IPS-NIHi7 (cell line): ENCODE data around the gene TDRKH.

Experiments used
- DNase-seq: peaks from one replicate; pipeline ENCODE4 v3.0.0; 2012; ENCODE audit warnings: mixed read lengths; ENCODE audit errors: extremely low spot score

Gene TDRKH

DNA sequence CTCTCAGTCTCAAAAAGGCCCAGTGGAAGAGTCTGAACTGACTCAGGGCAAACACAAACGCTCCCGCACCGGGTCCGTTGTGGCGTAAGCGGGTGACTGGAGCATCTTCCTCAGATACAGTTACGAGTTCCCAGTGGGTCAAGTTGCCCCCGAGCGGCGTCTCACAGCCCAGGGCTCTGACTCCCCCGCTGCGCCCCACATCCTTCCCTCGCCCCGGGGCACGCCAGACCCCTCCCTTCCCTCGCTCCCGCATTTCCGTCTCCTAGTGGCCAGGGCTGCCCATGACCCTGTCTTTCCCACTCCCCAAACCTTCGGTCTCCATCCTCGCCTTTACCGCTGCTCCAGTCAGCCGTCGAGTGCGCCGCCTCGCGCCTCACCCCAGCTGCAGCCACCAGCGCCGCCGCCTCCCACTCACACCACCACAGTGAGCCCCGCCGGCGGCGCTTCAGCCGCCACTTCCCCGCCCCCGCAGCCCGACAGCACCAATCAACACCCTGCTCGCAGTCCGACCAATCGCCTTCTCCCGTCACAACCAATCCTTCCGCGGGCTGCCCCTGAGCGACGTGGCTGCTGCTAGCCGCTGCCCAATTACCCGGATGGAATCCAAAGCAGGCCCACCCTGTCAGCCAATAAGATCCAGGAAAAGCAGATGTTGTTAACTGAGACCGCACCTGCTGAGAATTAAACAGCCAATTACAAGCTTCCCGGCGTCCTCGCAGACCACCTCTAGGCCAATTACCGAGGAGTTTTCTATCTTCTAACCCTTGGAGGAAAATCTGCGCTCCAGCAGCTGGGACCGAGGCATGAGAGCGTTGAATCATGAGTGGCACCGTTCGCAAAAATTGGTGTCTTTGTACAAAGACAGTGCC lies at the start of gene TDRKH:
TSS of gene TDRKH (minus strand) at position 430 of the 869 bp plus-strand sequence. CDS start 7,478 bp downstream, outside the sequence.
- peak; percentile 100 for DNase-seq

GRCh38 chr1:151839457-151840403 lies 49.4 kb upstream of the TDRKH start, which contains the start of gene C2CD4D:
Gene C2CD4D (minus strand): TSS chr1:151839820. CDS start chr1:151838989, 831 bp downstream.
- DNase-seq, result peak; percentile 83

- no peak for DNase-seq
Observed at GRCh38 chr1:151839082-151839412, 48.7 kb upstream of the TDRKH start.

DNA sequence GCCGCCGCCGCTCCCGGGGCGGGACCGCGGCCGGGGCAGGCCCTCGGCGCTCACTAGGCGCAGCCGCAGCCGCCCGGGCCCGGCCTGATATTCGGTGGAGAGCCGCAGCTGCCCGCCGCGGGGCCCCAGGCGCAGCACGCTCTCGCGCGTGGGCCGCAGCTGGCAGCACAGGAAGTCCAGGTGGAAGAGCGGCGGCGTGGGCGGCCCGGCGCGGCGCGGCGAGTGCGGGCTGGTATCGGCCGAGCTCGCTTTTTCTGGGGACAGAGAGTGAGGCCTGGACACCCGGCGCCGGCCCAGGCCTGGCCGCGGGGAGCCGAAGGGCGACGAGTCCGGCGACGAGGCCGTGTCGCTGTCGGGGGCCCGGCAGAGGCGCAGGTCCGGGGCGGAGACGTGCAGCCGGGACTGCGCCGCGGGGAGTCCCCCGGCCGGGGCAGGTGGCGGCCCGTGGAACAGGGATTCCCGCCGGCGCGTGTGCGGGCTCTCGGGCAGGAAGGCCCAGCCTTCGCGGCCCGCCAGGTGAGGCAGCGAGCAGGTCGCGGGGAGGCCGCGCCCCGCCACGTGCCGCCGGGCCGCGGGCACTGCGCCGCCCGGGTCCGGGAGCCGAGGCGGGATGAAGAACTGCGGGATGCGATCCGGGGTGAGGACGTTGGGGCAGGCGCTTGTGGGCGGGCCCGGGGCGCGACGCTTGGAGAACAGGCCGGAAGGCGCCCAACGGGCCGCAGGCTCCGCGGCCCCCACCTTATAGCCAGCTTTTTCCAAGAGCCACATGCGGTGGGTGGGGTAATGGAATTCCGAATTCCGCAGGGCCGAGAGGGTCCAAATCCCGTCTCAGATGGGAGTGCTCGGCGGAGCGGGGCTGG lies 48.2 kb upstream of the TDRKH start:
- peak; percentile 46 for DNase-seq

DNA sequence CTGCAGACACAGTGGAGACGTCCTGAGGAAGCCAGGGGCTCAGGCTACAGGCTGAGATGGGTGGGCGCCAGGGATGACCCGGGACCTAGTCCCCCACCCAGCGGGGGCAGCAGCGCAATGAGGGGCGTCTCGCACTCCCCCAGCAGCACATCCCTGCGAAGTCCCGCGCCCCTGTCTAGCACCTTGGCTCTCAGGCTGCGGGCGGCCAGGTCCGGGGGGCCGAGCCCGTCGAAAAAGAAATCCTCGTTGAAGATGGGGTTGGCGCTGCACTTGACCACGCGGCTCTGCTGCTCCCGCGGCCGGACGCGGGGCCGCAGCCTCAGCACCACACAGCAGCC lies 47.6 kb upstream of the TDRKH start:
- DNase-seq, result no peak

GRCh38 chr1:151837197-151837596 lies 46.9 kb upstream of the TDRKH start:
- DNase-seq, result no peak

GRCh38 chr1:151835596-151835995 lies 45.3 kb upstream of the TDRKH start:
- no peak for DNase-seq

- no peak for DNase-seq
Observed at GRCh38 chr1:151834239-151834638, 43.9 kb upstream of the TDRKH start.

DNA sequence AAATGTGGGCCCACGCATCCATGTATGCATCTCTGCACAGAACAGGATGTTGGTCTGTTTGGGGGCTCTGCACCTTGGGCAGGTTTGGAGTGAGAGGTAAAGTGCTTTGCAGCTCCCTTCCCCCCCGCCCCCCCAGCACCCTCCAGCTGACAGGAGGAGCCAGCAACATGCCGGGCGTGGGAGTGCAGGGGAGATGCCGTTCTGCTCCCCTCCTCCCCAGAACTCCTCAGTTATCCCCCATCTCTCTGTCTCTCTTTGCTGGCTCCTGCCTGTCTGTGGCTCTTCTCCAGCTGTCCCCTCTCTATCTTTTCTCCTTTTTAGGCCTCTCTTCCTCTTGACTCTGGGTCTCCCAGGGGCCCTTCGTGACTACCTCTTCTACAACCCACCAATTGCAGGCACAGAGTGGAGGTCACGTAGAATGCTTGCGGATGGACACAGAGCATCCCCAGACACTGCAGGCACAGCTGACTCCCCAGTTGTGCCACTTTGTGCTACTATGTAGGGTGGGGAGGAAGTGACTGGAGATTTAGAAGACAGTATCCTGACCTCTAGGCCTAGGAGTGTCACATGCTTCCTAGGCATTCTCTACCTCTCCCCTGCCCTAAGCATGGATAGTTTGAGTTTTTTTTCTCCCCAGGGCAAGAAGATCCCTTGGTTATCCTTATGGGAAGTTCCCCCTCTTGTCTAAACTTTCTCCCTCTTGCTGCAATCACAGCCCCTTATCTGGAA lies 43.0 kb upstream of the TDRKH start:
- no peak for DNase-seq

GRCh38 chr1:151832318-151832980 lies 42.1 kb upstream of the TDRKH start:
- no peak for DNase-seq

DNA sequence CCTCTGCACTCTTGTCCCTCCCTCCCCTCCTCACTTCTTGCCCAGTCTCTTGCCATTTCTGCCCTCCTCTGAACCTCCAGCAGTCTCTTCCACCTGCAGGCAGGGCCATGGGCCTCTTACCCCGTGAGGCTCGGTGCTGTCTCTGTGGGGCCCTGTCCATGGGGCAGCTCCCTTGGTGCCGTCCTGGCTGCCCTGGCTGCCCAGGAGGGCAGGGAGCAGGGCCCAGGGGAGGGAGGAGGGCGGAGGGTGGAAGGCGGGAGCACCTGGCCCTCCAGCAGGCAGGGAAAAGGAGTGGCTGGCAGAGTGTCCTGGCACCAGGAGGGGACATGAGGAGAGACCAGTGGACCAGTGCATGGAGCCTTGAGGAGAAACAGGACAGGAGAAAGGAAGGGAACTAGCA lies 41.3 kb upstream of the TDRKH start, which contains the start of gene RORC:
TSS of gene RORC (minus strand) at position 198 of the 400 bp plus-strand sequence. CDS start at position 160, 38 bp downstream.
- DNase-seq, result no peak

- no peak for DNase-seq
Observed at GRCh38 chr1:151831256-151831591, 40.9 kb upstream of the TDRKH start.

DNA sequence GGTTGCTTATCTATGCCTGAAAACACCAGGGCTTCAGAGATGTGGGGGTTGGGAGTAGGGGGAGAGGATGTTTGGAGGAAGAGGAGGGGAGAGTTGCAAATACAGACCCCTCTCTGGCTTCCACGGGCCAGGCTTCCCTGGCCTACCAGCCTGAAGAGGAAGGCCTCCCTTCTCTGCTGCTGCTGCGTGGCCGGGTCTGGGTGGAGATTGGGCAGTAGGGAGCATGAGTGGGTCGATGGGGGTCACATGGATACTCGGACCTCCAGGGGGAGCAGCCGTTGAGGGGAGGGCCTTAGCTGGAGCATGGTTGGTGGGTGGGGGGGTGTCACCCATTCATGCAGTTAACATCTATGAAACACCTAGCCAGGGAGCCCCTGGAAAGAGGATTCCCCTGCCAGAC lies 39.8 kb upstream of the TDRKH start:
- DNase-seq, result no peak

GRCh38 chr1:151829352-151830046 lies 39.2 kb upstream of the TDRKH start:
- DNase-seq, result no peak

- DNase-seq, result peak; percentile 92
Observed at GRCh38 chr1:151828921-151829320, 38.6 kb upstream of the TDRKH start.

DNA sequence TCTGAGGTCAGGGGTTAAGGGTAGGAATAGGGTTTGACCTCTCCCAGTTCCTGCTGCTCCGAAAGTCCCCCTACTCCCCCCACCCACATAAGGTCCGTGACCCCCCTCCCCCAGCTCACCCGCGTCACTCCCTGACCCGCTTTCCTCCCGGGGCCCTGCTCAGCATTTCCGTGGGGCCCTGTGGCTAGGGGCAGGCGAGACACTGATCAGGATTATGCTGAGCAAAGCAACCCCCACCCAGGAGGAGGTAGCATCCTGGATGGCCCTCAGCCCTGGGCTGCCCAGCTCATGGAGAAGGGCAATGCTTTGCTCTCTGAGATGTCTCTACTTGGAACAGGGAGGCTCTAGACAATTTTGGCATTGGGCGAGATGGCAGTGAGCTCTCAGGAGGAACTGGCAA lies 37.6 kb upstream of the TDRKH start:
- no peak for DNase-seq

DNA sequence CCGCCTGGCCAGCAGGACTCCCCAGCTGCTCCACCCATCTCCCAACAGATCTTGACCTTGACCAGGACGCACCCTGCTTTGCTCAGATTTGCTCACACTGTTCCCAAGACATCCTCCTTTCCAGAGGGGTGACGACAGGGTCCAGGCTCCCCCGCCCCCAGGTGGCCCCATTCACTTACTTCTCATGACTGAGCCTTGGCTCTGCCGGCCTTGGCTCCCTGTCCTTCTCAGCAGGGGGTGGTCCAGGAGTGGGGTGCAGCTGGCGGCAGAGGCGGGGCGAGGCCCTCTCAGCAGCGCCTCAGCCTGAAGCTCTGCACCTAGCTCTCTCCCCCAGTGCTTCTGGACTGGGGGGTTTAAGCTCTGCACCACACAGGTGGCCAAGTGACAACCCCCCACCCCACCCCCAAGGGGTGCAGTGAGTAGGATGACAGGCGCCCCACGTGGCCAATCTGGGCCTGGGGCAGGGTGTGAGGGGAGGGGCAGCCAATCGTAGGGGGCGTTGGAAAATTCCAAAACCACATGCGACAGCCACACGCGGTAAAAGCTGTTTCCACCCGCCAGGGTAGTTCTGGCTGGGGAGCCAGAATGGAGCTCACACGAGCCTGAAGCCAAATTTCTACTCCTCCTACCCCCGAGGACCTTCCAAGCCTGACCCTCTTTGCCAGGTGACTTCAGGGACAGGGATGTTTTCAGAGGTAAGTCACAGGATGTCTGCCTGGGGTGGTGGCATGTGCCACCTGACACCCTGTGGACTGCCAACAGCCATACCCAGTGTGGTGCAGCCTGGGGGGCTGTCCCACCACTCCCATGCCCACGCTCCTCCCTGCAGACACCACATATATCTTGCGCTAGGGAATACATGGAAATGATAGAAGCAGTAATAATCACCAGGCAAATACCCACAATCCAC lies 35.7 kb upstream of the TDRKH start:
- DNase-seq, result peak; percentile 53

- DNase-seq, result no peak
Observed at GRCh38 chr1:151825204-151825603, 34.9 kb upstream of the TDRKH start.

DNA sequence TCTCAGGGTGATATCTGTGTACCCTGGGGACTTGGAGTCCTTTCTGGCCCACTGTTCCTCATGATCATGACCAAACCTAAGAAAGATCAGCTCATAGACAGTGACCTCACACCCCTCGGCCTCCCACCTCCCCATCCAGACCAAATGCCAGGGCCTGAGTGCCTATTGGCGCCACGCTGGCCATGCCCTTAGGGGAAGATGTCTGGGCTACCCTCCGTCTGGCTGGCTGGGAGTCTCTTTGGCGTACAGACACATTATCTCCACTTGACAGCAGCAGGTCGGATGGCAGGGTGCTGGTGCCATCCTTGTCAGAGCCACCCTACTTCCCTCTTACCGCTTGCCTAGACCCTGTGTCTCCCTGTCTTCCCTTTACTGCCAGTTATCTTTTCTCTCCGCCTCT lies 32.9 kb upstream of the TDRKH start:
- DNase-seq, result no peak
